ENCODE results near the gene BPHL. TPM values are rescaled to one million over a fixed set of nuclear protein-coding genes. Genes with fewer than 3 reads are reported as not detected.

The BPHL gene
- total RNA-seq, 4 donors from 2014 or later = 6.3 to 8.3 (median 7.3) TPM

DNA sequence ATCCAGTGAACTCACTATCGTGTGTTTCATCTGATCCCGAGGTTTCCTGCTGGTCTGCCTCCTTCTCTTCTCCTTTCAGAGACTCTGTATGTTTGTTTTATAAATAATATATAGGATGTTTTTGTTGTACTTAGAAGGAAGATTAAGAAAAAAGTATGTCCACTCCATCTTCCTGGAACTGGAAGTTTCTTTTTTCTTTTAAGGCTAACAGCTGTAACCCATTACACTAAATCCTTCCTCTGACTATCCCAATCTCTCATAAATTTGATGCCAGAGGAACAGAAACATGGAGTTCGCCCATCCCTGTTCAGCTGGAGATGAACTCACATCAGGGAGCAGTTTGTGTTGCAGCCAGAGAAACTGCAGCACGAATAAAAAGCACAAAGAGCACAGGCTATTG lies 29.5 kb upstream of the BPHL start:
- Histone ChIP-seq H3K4me3 (no peak overlapping the region), H3K27ac (replicated peaks in 1 of 4) (peak overlapping the region; percentile 18 to 65 (median 20)), H3K36me3 (peaks cover 35 to 69% (median 62%) of the 10 kb centered on the region in 4 donors), H3K27me3 (no peaks in the 10 kb centered on the region), H3K4me1 (peaks cover 0 to 4% (median 0%) of the 10 kb centered on the region in 4 donors), H3K9me3 (no peaks in the 10 kb centered on the region)
- DNase-seq (ENCODE audit: extremely low spot score) = no peak
- TF ChIP-seq, protein P1, sequence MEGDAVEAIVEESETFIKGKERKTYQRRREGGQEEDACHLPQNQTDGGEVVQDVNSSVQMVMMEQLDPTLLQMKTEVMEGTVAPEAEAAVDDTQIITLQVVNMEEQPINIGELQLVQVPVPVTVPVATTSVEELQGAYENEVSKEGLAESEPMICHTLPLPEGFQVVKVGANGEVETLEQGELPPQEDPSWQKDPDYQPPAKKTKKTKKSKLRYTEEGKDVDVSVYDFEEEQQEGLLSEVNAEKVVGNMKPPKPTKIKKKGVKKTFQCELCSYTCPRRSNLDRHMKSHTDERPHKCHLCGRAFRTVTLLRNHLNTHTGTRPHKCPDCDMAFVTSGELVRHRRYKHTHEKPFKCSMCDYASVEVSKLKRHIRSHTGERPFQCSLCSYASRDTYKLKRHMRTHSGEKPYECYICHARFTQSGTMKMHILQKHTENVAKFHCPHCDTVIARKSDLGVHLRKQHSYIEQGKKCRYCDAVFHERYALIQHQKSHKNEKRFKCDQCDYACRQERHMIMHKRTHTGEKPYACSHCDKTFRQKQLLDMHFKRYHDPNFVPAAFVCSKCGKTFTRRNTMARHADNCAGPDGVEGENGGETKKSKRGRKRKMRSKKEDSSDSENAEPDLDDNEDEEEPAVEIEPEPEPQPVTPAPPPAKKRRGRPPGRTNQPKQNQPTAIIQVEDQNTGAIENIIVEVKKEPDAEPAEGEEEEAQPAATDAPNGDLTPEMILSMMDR (IDR thresholded peaks at IDR 0.05) = no peak
- 50% methylated on average over 4 of the region's 4 CpGs for WGBS
- intact Hi-C loops (cut with DNase I) = no loop called here

GRCh38 chr6:3090013-3090412 lies 28.5 kb upstream of the BPHL start:
- WGBS = 93% methylated on average over 4 of the region's 4 CpGs
- no peak overlapping the region for H3K4me3 ChIP-seq
- H3K4me1 ChIP-seq = peaks cover 0 to 4% (median 0%) of the 10 kb centered on the region in 4 donors
- no peak for DNase-seq (ENCODE audit: extremely low spot score)
- peaks cover 35 to 69% (median 54%) of the 10 kb centered on the region in 4 donors for H3K36me3 ChIP-seq
- intact Hi-C loops (cut with DNase I) = no loop called here
- no peaks in the 10 kb centered on the region for H3K27me3 ChIP-seq
- H3K27ac ChIP-seq (replicated peaks in 1 of 4) = no peak overlapping the region
- TF ChIP-seq, protein P1 (IDR thresholded peaks at IDR 0.05) = no peak
- TF ChIP-seq EP300 (IDR thresholded peaks at IDR 0.05) = no peak
- TF ChIP-seq POLR2AphosphoS5 (IDR thresholded peaks at IDR 0.05) = no peak
- no peak for TF ChIP-seq POLR2A (IDR thresholded peaks at IDR 0.05; ENCODE audit: low read depth)
- H3K9me3 ChIP-seq = no peaks in the 10 kb centered on the region

GRCh38 chr6:3094815-3095214 lies 23.7 kb upstream of the BPHL start:
- 87% methylated on average over 2 of the region's 2 CpGs for whole genome bisulfite sequencing
- intact Hi-C loops (cut with DNase I) = no loop called here
- H3K36me3 ChIP-seq = peaks cover 28 to 69% (median 47%) of the 10 kb centered on the region in 4 donors
- H3K4me1 ChIP-seq = no peaks in the 10 kb centered on the region
- H3K27ac ChIP-seq (replicated peaks in 1 of 4) = no peak overlapping the region
- DNase-seq (ENCODE audit: extremely low spot score) = no peak
- no peak overlapping the region for H3K4me3 ChIP-seq
- TF ChIP-seq POLR2A (IDR thresholded peaks at IDR 0.05; ENCODE audit: low read depth) (no peak), EP300 (IDR thresholded peaks at IDR 0.05) (no peak), POLR2AphosphoS5 (IDR thresholded peaks at IDR 0.05) (no peak)
- TF ChIP-seq, protein P1 (IDR thresholded peaks at IDR 0.05) = no peak
- no peaks in the 10 kb centered on the region for H3K27me3 ChIP-seq
- no peaks in the 10 kb centered on the region for H3K9me3 ChIP-seq

DNA sequence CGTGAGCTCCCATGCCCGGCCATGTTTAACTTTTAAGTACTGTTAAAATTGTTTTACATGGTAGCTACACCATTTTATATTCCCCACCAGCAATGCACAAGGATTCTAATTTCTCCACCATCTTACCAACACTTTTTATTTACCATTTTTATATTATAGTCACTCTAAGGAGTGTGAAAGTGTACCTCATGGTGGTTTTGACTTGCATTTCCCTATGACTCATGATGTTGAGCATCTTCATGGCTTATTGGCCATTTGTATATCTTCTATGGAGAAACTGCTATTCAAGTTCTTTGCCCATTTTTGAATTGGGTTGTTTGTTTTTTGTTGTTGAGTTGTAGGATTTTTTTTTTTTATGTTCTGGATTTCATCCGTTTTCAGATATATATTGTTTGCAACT lies 15.6 kb upstream of the BPHL start:
- Histone ChIP-seq H3K9me3 (no peaks in the 10 kb centered on the region), H3K4me3 (no peak overlapping the region), H3K27me3 (no peaks in the 10 kb centered on the region), H3K27ac (replicated peaks in 1 of 4) (no peak overlapping the region), H3K36me3 (peaks cover 34 to 99% (median 88%) of the 10 kb centered on the region in 4 donors), H3K4me1 (no peaks in the 10 kb centered on the region)
- DNase-seq (ENCODE audit: extremely low spot score) = no peak
- TF ChIP-seq POLR2A (IDR thresholded peaks at IDR 0.05; ENCODE audit: low read depth) (no peak), POLR2AphosphoS5 (IDR thresholded peaks at IDR 0.05) (no peak), EP300 (IDR thresholded peaks at IDR 0.05) (no peak)
- TF ChIP-seq, protein P1 (IDR thresholded peaks at IDR 0.05) = no peak
- intact Hi-C loops (cut with DNase I) = no loop called here
- WGBS = 92% methylated on average over 3 of the region's 3 CpGs

GRCh38 chr6:3108746-3109414 lies 9.6 kb upstream of the BPHL start:
- no peak overlapping the region for H3K27ac ChIP-seq (replicated peaks in 1 of 4)
- TF ChIP-seq POLR2AphosphoS5 (IDR thresholded peaks at IDR 0.05) (no peak), EP300 (IDR thresholded peaks at IDR 0.05) (no peak), POLR2A (IDR thresholded peaks at IDR 0.05; ENCODE audit: low read depth) (no peak)
- TF ChIP-seq, protein P1 (IDR thresholded peaks at IDR 0.05) = no peak

More at GRCh38 chr6:3108746-3109414, 9.6 kb upstream of the BPHL start:
- no peak overlapping the region for H3K4me3 ChIP-seq
- no peak for DNase-seq (ENCODE audit: extremely low spot score)
- H3K9me3 ChIP-seq = no peaks in the 10 kb centered on the region
- intact Hi-C loops (cut with DNase I) = no loop called here
- H3K4me1 ChIP-seq = no peaks in the 10 kb centered on the region
- peaks cover 44 to 99% (median 91%) of the 10 kb centered on the region in 4 donors for H3K36me3 ChIP-seq
- no peaks in the 10 kb centered on the region for H3K27me3 ChIP-seq
- 74% methylated on average over 10 of the region's 10 CpGs for WGBS
